GM12878 (cell line): Measurements from ENCODE around the gene NMNAT3. TPM values are rescaled to one million over a fixed set of nuclear protein-coding genes. Genes with fewer than 3 reads are reported as not detected.

Experiments used
- ATAC-seq: fragments of 200-7000 bp; cut with Tn5 transposase; 3 replicates; pipeline ENCODE4 v1.9.1; 2020; ENCODE audit warnings: mild to moderate bottlenecking, moderate library complexity
- BruUV-seq: library from RNA; stranded (reverse); fragments of 400-500 nt; replicated peaks from 2 replicates; lab custom pipeline; 2021; lab: Mats Ljungman, UMichigan
- CTCF ChIA-PET: fragments of 300-600 bp; sonication (Branson Sonifier 250); formaldehyde crosslinking; extraction: SDS; loops from one replicate; lab custom pipeline; 2021; ENCODE audit warnings: inconsistent platforms; lab: Yijun Ruan, JAX
- POLR2A ChIA-PET: fragments of 350-600 bp; formaldehyde crosslinking; extraction: SDS; loops from one replicate; lab custom pipeline; 2021; ENCODE audit warnings: inconsistent platforms; lab: Charles Lee
- RAD21 ChIA-PET: fragments of 300-600 bp; sonication (Branson Sonifier 250); formaldehyde crosslinking; loops from one replicate; lab custom pipeline; 2023; ENCODE audit warnings: antibody characterized with exemption; ENCODE audit not compliant: unreplicated experiment; lab: Charles Lee
- SMC1A ChIA-PET: fragments of 300-600 bp; sonication (Branson Sonifier 250); formaldehyde crosslinking; loops from one replicate; lab custom pipeline; 2023; ENCODE audit not compliant: unreplicated experiment, uncharacterized antibody; lab: Charles Lee
- DNase-seq: peaks from one replicate; pipeline ENCODE4 v3.0.0-alpha.2; 2011; ENCODE audit warnings: low read depth, low spot score
- FAIRE-seq: peaks from 3 replicates; lab custom pipeline; 2011; peaks lifted over from hg19 to GRCh38; lab: Jason Lieb, UNC
- H2AFZ ChIP-seq: 2 replicates; pipeline ENCODE4 v1.6.0; 2011; ENCODE audit warnings: low read depth, low read length, control low read depth; ENCODE audit not compliant: control insufficient read depth
- H3K27ac ChIP-seq: 2 replicates; pipeline ENCODE4 v1.5.1; 2011; ENCODE audit warnings: control low read depth; ENCODE audit not compliant: control insufficient read depth, insufficient read depth
- H3K27me3 ChIP-seq, 2 experiments: replicated peaks in 1 of 2; 2 replicates each; pipeline versions ENCODE4 v1.6.0 to v1.6.1; 2011; ENCODE audit warnings: low read length in 1 of 2; ENCODE audit not compliant: control insufficient read depth in 2 of 2, insufficient read depth in 2 of 2
- H3K36me3 ChIP-seq, 2 experiments: 2 replicates each; pipeline ENCODE4 v1.5.1; 2011; ENCODE audit warnings: low read length in 1 of 2; ENCODE audit not compliant: control insufficient read depth in 2 of 2, insufficient read depth in 2 of 2
- H3K4me1 ChIP-seq: 2 replicates; pipeline ENCODE4 v1.6.1; 2011; ENCODE audit warnings: mild to moderate bottlenecking, low read length, moderate library complexity, mixed read lengths; ENCODE audit not compliant: control insufficient read depth, insufficient read depth
- H3K4me2 ChIP-seq: 2 replicates; pipeline ENCODE4 v1.6.0; 2011; ENCODE audit warnings: control low read depth; ENCODE audit not compliant: control insufficient read depth, insufficient read depth
- H3K4me3 ChIP-seq: fragments of 200-600 bp; sonication (generic); 2 replicates; pipeline ENCODE4 v1.5.1; 2016
- H3K79me2 ChIP-seq: 2 replicates; pipeline ENCODE4 v1.6.0; 2011; ENCODE audit warnings: low read length; ENCODE audit not compliant: control insufficient read depth, insufficient read depth
- H3K9ac ChIP-seq: 2 replicates; pipeline ENCODE4 v1.8.0; 2011; ENCODE audit warnings: low read length, control low read depth, mixed read lengths; ENCODE audit not compliant: control insufficient read depth, insufficient read depth
- H3K9me3 ChIP-seq: replicated peaks from 3 replicates; pipeline ENCODE4 v1.5.1; 2011; ENCODE audit warnings: mild to moderate bottlenecking, low read length; ENCODE audit not compliant: control insufficient read depth, insufficient read depth
- H4K20me1 ChIP-seq: 2 replicates; pipeline ENCODE4 v1.6.0; 2011; ENCODE audit not compliant: control insufficient read depth, insufficient read depth
- BMI1 ChIP-seq: fragments of 450-650 bp; IDR thresholded peaks from 2 replicates; pipeline ENCODE4 v1.6.1; 2016; ENCODE audit warnings: mild to moderate bottlenecking, moderate library complexity, borderline replicate concordance
- CHD2 ChIP-seq: IDR thresholded peaks from 2 replicates; pipeline ENCODE4 v1.6.1; 2011; ENCODE audit warnings: low read depth, low read length, improper control_type of control experiment, borderline replicate concordance
- ESRRA ChIP-seq: IDR thresholded peaks from 2 replicates; pipeline ENCODE4 v1.6.1; 2012; ENCODE audit warnings: mild to moderate bottlenecking, low read length, improper control_type of control experiment
- NR2C2 ChIP-seq: IDR thresholded peaks from 2 replicates; pipeline ENCODE4 v1.6.1; 2011; ENCODE audit warnings: borderline replicate concordance, low read depth; ENCODE audit not compliant: control insufficient read depth, insufficient read length
- POLR2AphosphoS5 ChIP-seq: IDR thresholded peaks from 2 replicates; pipeline ENCODE4 v1.6.1; 2011; ENCODE audit warnings: mild to moderate bottlenecking, low read length, inconsistent platforms
- POU2F2 ChIP-seq: IDR thresholded peaks from 3 replicates; pipeline ENCODE4 v1.6.1; 2011; ENCODE audit warnings: low read depth, mild to moderate bottlenecking, low read length, borderline replicate concordance
- SIN3A ChIP-seq: IDR thresholded peaks from 2 replicates; pipeline ENCODE4 v1.6.1; 2012; ENCODE audit warnings: low read depth, low read length, improper control_type of control experiment
- STAT3 ChIP-seq: IDR thresholded peaks from 2 replicates; pipeline ENCODE4 v1.6.1; 2011; ENCODE audit warnings: low read depth, low read length, improper control_type of control experiment
- TCF12 ChIP-seq: IDR thresholded peaks from 2 replicates; pipeline ENCODE4 v1.6.1; 2011; ENCODE audit warnings: low read depth, mild to moderate bottlenecking, low read length
- TCF3 ChIP-seq: IDR thresholded peaks from 2 replicates; pipeline ENCODE4 v1.6.1; 2012; ENCODE audit warnings: low read depth, mild to moderate bottlenecking, low read length, borderline replicate concordance; ENCODE audit not compliant: insufficient read depth
- USF1 ChIP-seq: IDR thresholded peaks from 2 replicates; pipeline ENCODE4 v1.6.1; 2011; ENCODE audit warnings: borderline replicate concordance, low read depth, mild to moderate bottlenecking, moderate library complexity, mixed read lengths, low read length; ENCODE audit not compliant: insufficient read depth; ENCODE audit errors: extremely low read length
- ZBED1 ChIP-seq: IDR thresholded peaks from 2 replicates; pipeline ENCODE4 v1.6.1; 2016; ENCODE audit warnings: borderline replicate concordance
- WGBS: methylation state at CpG from one replicate; pipeline ENCODE4 v1.1.6; 2016; ENCODE audit warnings: low lambda C conversion rate; ENCODE audit not compliant: insufficient replicate concordance, insufficient coverage; ENCODE audit errors: missing lambda C conversion rate; 5-methylcytosine and 5-hydroxymethylcytosine counted together
- in situ Hi-C: fragments of 300-500 bp; cut with MboI; formaldehyde crosslinking; loops from 9 replicates; pipeline ENCODE4 v1.14.3; 2018; ENCODE audit warnings: mixed read lengths
- intact Hi-C: fragments of 100-400 bp; cut with micrococcal nuclease; formaldehyde crosslinking; loops from one replicate; pipeline ENCODE4 v1.14.2; 2022; ENCODE audit not compliant: unreplicated experiment
- polyA plus RNA-seq, 11 experiments: library from polyadenylated mRNA; depleted of rRNA in 4 of 11; unstranded in 6 of 11; stranded (reverse) in 5 of 11; fragments of >200 nt; fragmentation: Nextera tagmentation in 4 of 11; fragmentation: Illumina TruSeq in 1 of 11; extraction: Ambion mirVana in 4 of 11; extraction: Trizol in 1 of 11; gene quantifications; 1 replicate in 1 of 11; 2 replicates in 10 of 11; pipeline versions ENCODE4 v1.2.1 to v1.2.3, GENCODE V29; 2011 to 2016; ENCODE audit warnings: inconsistent platforms in 2 of 11, missing spikeins in 2 of 11, low read depth in 1 of 11
- total RNA-seq, 4 experiments: library from RNA; depleted of rRNA in 3 of 4; stranded (reverse); fragments of >200 nt in 3 of 4; fragmentation: Illumina TruSeq in 1 of 4; extraction: Trizol in 1 of 4; gene quantifications; 2 replicates each; pipeline versions ENCODE4 v1.2.1 to v1.2.3, GENCODE V29; 2013 to 2021
- TF ChIP-seq, protein P1 (sequence below): fragments of 450-650 bp; IDR thresholded peaks from 2 replicates; pipeline ENCODE4 v1.6.1; 2016; ENCODE audit warnings: mild to moderate bottlenecking
- TF ChIP-seq, protein P2 (sequence below): fragments of 450-650 bp; IDR thresholded peaks from 2 replicates; pipeline ENCODE4 v1.6.1; 2017; ENCODE audit warnings: mild to moderate bottlenecking, low read depth, inconsistent platforms; ENCODE audit not compliant: poor library complexity, severe bottlenecking
- TF ChIP-seq, protein P3 (sequence below): fragments of 450-650 bp; formaldehyde crosslinking; IDR thresholded peaks from 2 replicates; pipeline ENCODE4 v1.4.0; 2022; ENCODE audit warnings: mild to moderate bottlenecking, moderate library complexity

NMNAT3 gene
- total and polyA plus RNA-seq, 10 of the 15 experiments (the other 5 are each of a cell fraction or from before 2014, with no cell fraction given) = under 0.01 to 0.92 (median 0.08) TPM; not detected in 4

DNA sequence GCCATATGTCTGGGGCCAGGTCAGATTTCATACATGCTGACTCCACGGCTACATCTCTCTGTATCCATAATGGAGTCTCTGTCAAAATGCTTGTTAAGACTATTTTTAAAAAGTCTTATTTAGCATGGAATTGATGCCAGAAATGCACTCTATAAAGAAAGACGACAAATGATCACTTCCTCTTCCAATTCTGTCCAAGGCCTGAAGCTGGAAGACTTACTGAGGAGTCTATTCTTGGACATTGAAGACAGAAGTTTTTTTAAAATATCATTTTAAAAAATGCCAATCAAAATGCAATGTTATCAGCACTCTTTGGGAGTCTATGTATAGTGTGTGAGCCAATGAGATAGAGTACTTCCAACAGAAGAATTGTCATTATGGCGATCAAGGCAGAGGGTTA lies 27.9 kb upstream of the NMNAT3 start:
- no peak for FAIRE-seq
- CTCF ChIA-PET = no interaction called here
- SMC1A ChIA-PET = no interaction called here
- no peaks in the 10 kb centered on the region for H3K4me1 ChIP-seq
- H3K4me2 ChIP-seq = no peak overlapping the region
- in situ Hi-C loops (no loop called here), intact Hi-C loops (no loop called here)
- no peak overlapping the region for H3K9ac ChIP-seq
- no peaks in the 10 kb centered on the region for H3K27me3 ChIP-seq
- no peaks in the 10 kb centered on the region for H3K79me2 ChIP-seq
- H3K4me3 ChIP-seq = no peak overlapping the region
- 31% methylated on average over 3 of the region's 3 CpGs for WGBS
- POLR2A ChIA-PET = no interaction called here
- H4K20me1 ChIP-seq = no peaks in the 10 kb centered on the region
- RAD21 ChIA-PET = no interaction called here
- H3K9me3 ChIP-seq = no peaks in the 10 kb centered on the region
- no peak for ATAC-seq
- H3K36me3 ChIP-seq = no peaks in the 10 kb centered on the region
- DNase-seq = no peak
- H2AFZ ChIP-seq = no peak overlapping the region
- no TSS peak for BruUV-seq
- no peak overlapping the region for H3K27ac ChIP-seq
- TF ChIP-seq SIN3A = no peak
- TF ChIP-seq USF1 = no peak
- no peak for TF ChIP-seq POU2F2
- no peak for TF ChIP-seq CHD2
- TF ChIP-seq, protein P1, sequence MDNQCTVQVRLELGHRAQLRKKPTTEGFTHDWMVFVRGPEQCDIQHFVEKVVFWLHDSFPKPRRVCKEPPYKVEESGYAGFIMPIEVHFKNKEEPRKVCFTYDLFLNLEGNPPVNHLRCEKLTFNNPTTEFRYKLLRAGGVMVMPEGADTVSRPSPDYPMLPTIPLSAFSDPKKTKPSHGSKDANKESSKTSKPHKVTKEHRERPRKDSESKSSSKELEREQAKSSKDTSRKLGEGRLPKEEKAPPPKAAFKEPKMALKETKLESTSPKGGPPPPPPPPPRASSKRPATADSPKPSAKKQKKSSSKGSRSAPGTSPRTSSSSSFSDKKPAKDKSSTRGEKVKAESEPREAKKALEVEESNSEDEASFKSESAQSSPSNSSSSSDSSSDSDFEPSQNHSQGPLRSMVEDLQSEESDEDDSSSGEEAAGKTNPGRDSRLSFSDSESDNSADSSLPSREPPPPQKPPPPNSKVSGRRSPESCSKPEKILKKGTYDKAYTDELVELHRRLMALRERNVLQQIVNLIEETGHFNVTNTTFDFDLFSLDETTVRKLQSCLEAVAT = no peak
- TF ChIP-seq ESRRA = no peak
- TF ChIP-seq BMI1 = no peak
- TF ChIP-seq STAT3 = no peak
- no peak for TF ChIP-seq TCF3
- TF ChIP-seq NR2C2 = no peak
- TF ChIP-seq TCF12 = no peak
- TF ChIP-seq POLR2AphosphoS5 = no peak
- TF ChIP-seq, protein P2, sequence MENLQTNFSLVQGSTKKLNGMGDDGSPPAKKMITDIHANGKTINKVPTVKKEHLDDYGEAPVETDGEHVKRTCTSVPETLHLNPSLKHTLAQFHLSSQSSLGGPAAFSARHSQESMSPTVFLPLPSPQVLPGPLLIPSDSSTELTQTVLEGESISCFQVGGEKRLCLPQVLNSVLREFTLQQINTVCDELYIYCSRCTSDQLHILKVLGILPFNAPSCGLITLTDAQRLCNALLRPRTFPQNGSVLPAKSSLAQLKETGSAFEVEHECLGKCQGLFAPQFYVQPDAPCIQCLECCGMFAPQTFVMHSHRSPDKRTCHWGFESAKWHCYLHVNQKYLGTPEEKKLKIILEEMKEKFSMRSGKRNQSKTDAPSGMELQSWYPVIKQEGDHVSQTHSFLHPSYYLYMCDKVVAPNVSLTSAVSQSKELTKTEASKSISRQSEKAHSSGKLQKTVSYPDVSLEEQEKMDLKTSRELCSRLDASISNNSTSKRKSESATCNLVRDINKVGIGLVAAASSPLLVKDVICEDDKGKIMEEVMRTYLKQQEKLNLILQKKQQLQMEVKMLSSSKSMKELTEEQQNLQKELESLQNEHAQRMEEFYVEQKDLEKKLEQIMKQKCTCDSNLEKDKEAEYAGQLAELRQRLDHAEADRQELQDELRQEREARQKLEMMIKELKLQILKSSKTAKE = no peak
- no peak for TF ChIP-seq ZBED1
- TF ChIP-seq, protein P3, sequence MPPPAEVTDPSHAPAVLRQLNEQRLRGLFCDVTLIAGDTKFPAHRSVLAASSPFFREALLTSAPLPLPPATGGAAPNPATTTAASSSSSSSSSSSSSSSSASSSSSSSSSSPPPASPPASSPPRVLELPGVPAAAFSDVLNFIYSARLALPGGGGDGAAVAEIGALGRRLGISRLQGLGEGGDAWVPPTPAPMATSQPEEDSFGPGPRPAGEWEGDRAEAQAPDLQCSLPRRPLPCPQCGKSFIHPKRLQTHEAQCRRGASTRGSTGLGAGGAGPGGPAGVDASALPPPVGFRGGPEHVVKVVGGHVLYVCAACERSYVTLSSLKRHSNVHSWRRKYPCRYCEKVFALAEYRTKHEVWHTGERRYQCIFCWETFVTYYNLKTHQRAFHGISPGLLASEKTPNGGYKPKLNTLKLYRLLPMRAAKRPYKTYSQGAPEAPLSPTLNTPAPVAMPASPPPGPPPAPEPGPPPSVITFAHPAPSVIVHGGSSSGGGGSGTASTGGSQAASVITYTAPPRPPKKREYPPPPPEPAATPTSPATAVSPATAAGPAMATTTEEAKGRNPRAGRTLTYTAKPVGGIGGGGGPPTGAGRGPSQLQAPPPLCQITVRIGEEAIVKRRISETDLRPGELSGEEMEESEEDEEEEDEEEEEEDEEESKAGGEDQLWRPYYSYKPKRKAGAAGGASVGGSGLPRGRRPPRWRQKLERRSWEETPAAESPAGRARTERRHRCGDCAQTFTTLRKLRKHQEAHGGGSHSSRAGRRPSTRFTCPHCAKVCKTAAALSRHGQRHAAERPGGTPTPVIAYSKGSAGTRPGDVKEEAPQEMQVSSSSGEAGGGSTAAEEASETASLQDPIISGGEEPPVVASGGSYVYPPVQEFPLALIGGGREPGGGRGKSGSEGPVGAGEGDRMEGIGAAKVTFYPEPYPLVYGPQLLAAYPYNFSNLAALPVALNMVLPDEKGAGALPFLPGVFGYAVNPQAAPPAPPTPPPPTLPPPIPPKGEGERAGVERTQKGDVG (CRISPR knock-in tag) = no peak
